HepG2 (cell line): ENCODE results near the gene NOBOX. TPM values are rescaled to one million over a fixed set of nuclear protein-coding genes. Genes with fewer than 3 reads are reported as not detected.

Experiments
- ATF7 ChIP-seq, 2 experiments: fragments of 450-650 bp in 1 of 2; sonication (generic) in 1 of 2; formaldehyde crosslinking in 1 of 2; IDR thresholded peaks; 2 replicates each; pipeline versions ENCODE4 v1.4.0 to v1.6.1; 2016 to 2020; ENCODE audit warnings: antibody characterized with exemption in 1 of 2, mild to moderate bottlenecking in 1 of 2, missing genetic modification reagents in 1 of 2
- FOXA3 ChIP-seq: IDR thresholded peaks from 2 replicates; pipeline ENCODE4 v1.6.1; 2016; ENCODE audit warnings: missing genetic modification reagents, missing compliant biosample characterization
- HNF4A ChIP-seq: sonication (generic); formaldehyde crosslinking; IDR thresholded peaks from 2 replicates; pipeline ENCODE4 v1.4.0; 2020; ENCODE audit warnings: missing genetic modification reagents
- MAFF ChIP-seq: IDR thresholded peaks from 2 replicates; pipeline ENCODE4 v1.6.1; 2011; ENCODE audit warnings: low read depth, low read length, improper control_type of control experiment
- NKX3-1 ChIP-seq: sonication (generic); formaldehyde crosslinking; IDR thresholded peaks from 2 replicates; pipeline ENCODE4 v1.5.0; 2020; ENCODE audit warnings: missing genetic modification reagents
- PCBP1 ChIP-seq: fragments of 200-400 bp; formaldehyde crosslinking; IDR thresholded peaks from 2 replicates; pipeline ENCODE4 v1.6.1; 2017; ENCODE audit warnings: mild to moderate bottlenecking, low read depth, low read length, borderline replicate concordance
- SALL1 ChIP-seq: sonication (generic); formaldehyde crosslinking; IDR thresholded peaks from 2 replicates; pipeline ENCODE4 v1.8.0; 2022; ENCODE audit warnings: mild to moderate bottlenecking, missing genetic modification reagents
- SOX13 ChIP-seq, 3 experiments: fragments of 450-650 bp in 1 of 3; sonication (generic) in 1 of 3; formaldehyde crosslinking in 1 of 3; IDR thresholded peaks in 2 of 3; conservative IDR thresholded peaks in 1 of 3; 2 replicates each; pipeline versions ENCODE4 v1.5.0 to v1.6.1; 2016 to 2020; ENCODE audit warnings: antibody characterized with exemption in 1 of 3, mild to moderate bottlenecking in 1 of 3, missing compliant biosample characterization in 1 of 3, missing genetic modification reagents in 1 of 3, moderate library complexity in 1 of 3
- TCF7 ChIP-seq: sonication (generic); IDR thresholded peaks from 2 replicates; pipeline ENCODE4 v1.6.1; 2016; ENCODE audit warnings: antibody characterized with exemption, low read depth
- TEAD3 ChIP-seq: optimal IDR thresholded peaks from 2 replicates; pipeline ENCODE3; 2016; ENCODE audit warnings: borderline replicate concordance
- ZBTB44 ChIP-seq: sonication (generic); formaldehyde crosslinking; IDR thresholded peaks from 2 replicates; pipeline ENCODE4 v1.4.0; 2020; ENCODE audit warnings: missing genetic modification reagents
- ZNF143 ChIP-seq: sonication (generic); formaldehyde crosslinking; IDR thresholded peaks from 2 replicates; pipeline ENCODE4 v1.4.0; 2020; ENCODE audit warnings: missing genetic modification reagents
- ZNF256 ChIP-seq: sonication (generic); formaldehyde crosslinking; conservative IDR thresholded peaks from 2 replicates; pipeline ENCODE4 v1.4.0; 2020; ENCODE audit warnings: missing genetic modification reagents
- ZNF33A ChIP-seq: sonication (generic); formaldehyde crosslinking; IDR thresholded peaks from 2 replicates; pipeline ENCODE4 v1.5.1; 2020; ENCODE audit warnings: missing genetic modification reagents, mild to moderate bottlenecking, moderate library complexity, borderline replicate concordance
- ZNF556 ChIP-seq: sonication (generic); formaldehyde crosslinking; IDR thresholded peaks from 2 replicates; pipeline ENCODE4 v1.4.0; 2020; ENCODE audit warnings: mild to moderate bottlenecking, missing genetic modification reagents, borderline replicate concordance
- ZNF776 ChIP-seq: sonication (generic); formaldehyde crosslinking; IDR thresholded peaks from 2 replicates; pipeline ENCODE4 v1.4.0; 2020; ENCODE audit warnings: mild to moderate bottlenecking, missing genetic modification reagents
- ZNF788 ChIP-seq: sonication (generic); formaldehyde crosslinking; IDR thresholded peaks from 2 replicates; pipeline ENCODE4 v1.5.0; 2020; ENCODE audit warnings: mild to moderate bottlenecking, missing genetic modification reagents, borderline replicate concordance
- polyA plus RNA-seq, 8 experiments: library from polyadenylated mRNA; depleted of rRNA in 3 of 8; stranded (reverse) in 7 of 8; unstranded in 1 of 8; fragments of >200 nt; fragmentation: Illumina TruSeq in 4 of 8; extraction: Trizol in 4 of 8; gene quantifications; 2 replicates each; pipeline versions ENCODE4 v1.2.1 to v1.2.3, GENCODE V29; 2011 to 2016; ENCODE audit warnings: low read depth in 4 of 8, missing spikeins in 1 of 8, mixed read lengths in 1 of 8; ENCODE audit not compliant: insufficient read depth in 1 of 8
- total RNA-seq, 5 experiments: library from RNA; depleted of rRNA; stranded (reverse); fragments of >200 nt; fragmentation: Illumina TruSeq; extraction: Trizol; gene quantifications; 2 replicates each; pipeline ENCODE4 v1.2.3, GENCODE V29; 2016; ENCODE audit warnings: low read depth in 1 of 5

The NOBOX gene
- total and polyA plus RNA-seq, 2 of the 13 experiments (the other 11 are each of a cell fraction or from before 2014, with no cell fraction given): not detected

- TF ChIP-seq ZNF776 (CRISPR knock-in tag) (no peak), ZNF33A (CRISPR knock-in tag) (no peak), SOX13 (IDR thresholded peaks at IDR 0.05) (no peak), SOX13 (CRISPR knock-in tag; conservative IDR thresholded peaks at IDR 0.05 in 1 of 2, IDR thresholded peaks at IDR 0.05 in 1 of 2) (peak in 1 of 2 experiments; percentile 32; a peak in 1 of 4 replicates), NKX3-1 (CRISPR knock-in tag) (no peak), TEAD3 (CRISPR knock-in tag) (no peak), PCBP1 (no peak), HNF4A (CRISPR knock-in tag) (peak; percentile 80), FOXA3 (CRISPR knock-in tag) (peak; percentile 46; the same call in 1 of the 2 replicates), ZNF256 (no peak), ZBTB44 (CRISPR knock-in tag) (no peak), SALL1 (peak; percentile 35; the same call in 1 of the 2 replicates), TCF7 (no peak), ZNF788 (no peak), ZNF143 (CRISPR knock-in tag) (no peak), ATF7 (IDR thresholded peaks at IDR 0.05) (no peak), ATF7 (CRISPR knock-in tag; IDR thresholded peaks at IDR 0.05) (no peak), MAFF (no peak), ZNF556 (CRISPR knock-in tag) (no peak)
Observed at GRCh38 chr7:144438759-144439158, 35.3 kb upstream of the NOBOX start (continued).
